DOHH2 (cell line): ENCODE measurements around the gene BIRC7.

Experiments
- H3F3A ChIP-seq: fragments of 200-600 bp; sonication (generic), shearing (Covaris generic); 2 replicates; pipeline ENCODE4 v1.6.0; 2016; ENCODE audit warnings: antibody characterized with exemption, mild to moderate bottlenecking; ENCODE audit not compliant: control insufficient read depth, insufficient read depth
- H3K27ac ChIP-seq: fragments of 200-600 bp; sonication (generic); 2 replicates; pipeline ENCODE4 v1.5.1; 2014; ENCODE audit warnings: low read depth, mild to moderate bottlenecking, low read length, moderate library complexity
- H3K27me3 ChIP-seq: fragments of 200-600 bp; sonication (generic); 2 replicates; pipeline ENCODE4 v1.6.1; 2014; ENCODE audit warnings: mild to moderate bottlenecking, low read length, mixed read lengths; ENCODE audit not compliant: control insufficient read depth
- H3K36me3 ChIP-seq: fragments of 200-600 bp; sonication (generic); 2 replicates; pipeline ENCODE4 v1.6.1; 2014; ENCODE audit warnings: mild to moderate bottlenecking, low read length, moderate library complexity, mixed read lengths; ENCODE audit not compliant: control insufficient read depth
- H3K4me1 ChIP-seq: fragments of 200-600 bp; sonication (generic); 2 replicates; pipeline ENCODE4 v1.6.1; 2014; ENCODE audit warnings: mild to moderate bottlenecking, low read length, mixed read lengths; ENCODE audit not compliant: control insufficient read depth
- H3K4me2 ChIP-seq: fragments of 200-600 bp; sonication (generic); 2 replicates; pipeline ENCODE4 v1.6.0; 2014; ENCODE audit warnings: mild to moderate bottlenecking, low read length, moderate library complexity
- H3K4me3 ChIP-seq: fragments of 200-600 bp; sonication (generic); 2 replicates; pipeline ENCODE4 v1.5.1; 2014; ENCODE audit warnings: mild to moderate bottlenecking, low read length, mixed read lengths
- H3K79me2 ChIP-seq: fragments of 200-600 bp; sonication (generic); 2 replicates; pipeline ENCODE4 v1.6.1; 2014; ENCODE audit warnings: mild to moderate bottlenecking, low read length, mixed read lengths; ENCODE audit not compliant: control insufficient read depth
- H3K9me2 ChIP-seq: fragments of 200-600 bp; sonication (generic); replicated peaks from 2 replicates; pipeline ENCODE4 v1.6.1; 2014; ENCODE audit warnings: mild to moderate bottlenecking, low read length, mixed read lengths; ENCODE audit not compliant: control insufficient read depth
- H3K9me3 ChIP-seq: fragments of 200-600 bp; sonication (generic); 2 replicates; pipeline ENCODE4 v1.6.1; 2014; ENCODE audit warnings: antibody characterized with exemption, low read length, mixed read lengths; ENCODE audit not compliant: control insufficient read depth, insufficient read depth
- H4K20me1 ChIP-seq: fragments of 200-600 bp; sonication (generic); 2 replicates; pipeline ENCODE4 v1.6.0; 2014; ENCODE audit warnings: low read depth, mild to moderate bottlenecking, antibody characterized with exemption, low read length, moderate library complexity; ENCODE audit not compliant: control insufficient read depth, insufficient read depth
- CTCF ChIP-seq: fragments of 200-600 bp; sonication (generic); IDR thresholded peaks from one replicate; pipeline ENCODE4 v1.5.1; 2014; ENCODE audit warnings: antibody characterized with exemption, mild to moderate bottlenecking, low read depth, low read length; ENCODE audit not compliant: poor library complexity, severe bottlenecking
- EZH2phosphoT487 ChIP-seq: fragments of 200-600 bp; sonication (generic); IDR thresholded peaks from 2 replicates; pipeline ENCODE4 v1.6.1; 2017; ENCODE audit warnings: borderline replicate concordance, mild to moderate bottlenecking, antibody characterized with exemption, low read length, moderate library complexity, mixed read lengths

The BIRC7 gene

GRCh38 chr20:63205896-63206295 is 29.8 kb upstream of the BIRC7 start:
- H4K20me1 ChIP-seq: peaks cover 16% of the 10 kb centered on the region
- H3K36me3 ChIP-seq: peaks cover 95% of the 10 kb centered on the region
- H3F3A ChIP-seq: no peaks in the 10 kb centered on the region
- no peaks in the 10 kb centered on the region for H3K4me1 ChIP-seq
- no peak overlapping the region for H3K4me2 ChIP-seq
- peaks cover 100% of the 10 kb centered on the region for H3K79me2 ChIP-seq
- no peaks in the 10 kb centered on the region for H3K27me3 ChIP-seq
- H3K27ac ChIP-seq: no peak overlapping the region
- no peak for TF ChIP-seq EZH2phosphoT487
- TF ChIP-seq CTCF: no peak
- no peak overlapping the region for H3K4me3 ChIP-seq
- H3K9me3 ChIP-seq: no peaks in the 10 kb centered on the region
- H3K9me2 ChIP-seq: no peaks in the 10 kb centered on the region

- no peaks in the 10 kb centered on the region for H3F3A ChIP-seq
- H3K79me2 ChIP-seq: peaks cover 100% of the 10 kb centered on the region
- no peaks in the 10 kb centered on the region for H3K4me1 ChIP-seq
- peaks cover 18% of the 10 kb centered on the region; the same call in 1 of the 2 replicates for H4K20me1 ChIP-seq
- no peak overlapping the region for H3K4me2 ChIP-seq
- peaks cover 95% of the 10 kb centered on the region for H3K36me3 ChIP-seq
- no peaks in the 10 kb centered on the region for H3K9me2 ChIP-seq
- H3K9me3 ChIP-seq: no peaks in the 10 kb centered on the region
- no peak overlapping the region for H3K27ac ChIP-seq
- no peaks in the 10 kb centered on the region for H3K27me3 ChIP-seq
- TF ChIP-seq EZH2phosphoT487 (no peak), CTCF (no peak)
- H3K4me3 ChIP-seq: no peak overlapping the region
Observed at GRCh38 chr20:63206878-63207277, 28.8 kb upstream of the BIRC7 start.

GRCh38 chr20:63208346-63208909 is 27.3 kb upstream of the BIRC7 start:
- Histone ChIP-seq H3K27ac (no peak overlapping the region), H3K27me3 (no peaks in the 10 kb centered on the region), H3K36me3 (peaks cover 95% of the 10 kb centered on the region), H3K9me3 (no peaks in the 10 kb centered on the region), H3K4me2 (no peak overlapping the region), H3K4me1 (peaks cover 2% of the 10 kb centered on the region), H3K4me3 (no peak overlapping the region), H3K9me2 (no peaks in the 10 kb centered on the region), H3K79me2 (peaks cover 100% of the 10 kb centered on the region), H4K20me1 (peaks cover 27% of the 10 kb centered on the region), H3F3A (no peaks in the 10 kb centered on the region)
- TF ChIP-seq EZH2phosphoT487 (no peak), CTCF (no peak)
